ENCODE results near the gene RNF212B. TPM values are rescaled to one million over a fixed set of nuclear protein-coding genes. Genes with fewer than 3 reads are reported as not detected.
"Not testable (repeated sequence)": the region's sequence is repeated elsewhere in the genome, so short reads cannot be mapped to it uniquely, and the experiment has no call there.

The RNF212B gene
- total RNA-seq, 2 experiments from 2014 or later, result not detected

DNA sequence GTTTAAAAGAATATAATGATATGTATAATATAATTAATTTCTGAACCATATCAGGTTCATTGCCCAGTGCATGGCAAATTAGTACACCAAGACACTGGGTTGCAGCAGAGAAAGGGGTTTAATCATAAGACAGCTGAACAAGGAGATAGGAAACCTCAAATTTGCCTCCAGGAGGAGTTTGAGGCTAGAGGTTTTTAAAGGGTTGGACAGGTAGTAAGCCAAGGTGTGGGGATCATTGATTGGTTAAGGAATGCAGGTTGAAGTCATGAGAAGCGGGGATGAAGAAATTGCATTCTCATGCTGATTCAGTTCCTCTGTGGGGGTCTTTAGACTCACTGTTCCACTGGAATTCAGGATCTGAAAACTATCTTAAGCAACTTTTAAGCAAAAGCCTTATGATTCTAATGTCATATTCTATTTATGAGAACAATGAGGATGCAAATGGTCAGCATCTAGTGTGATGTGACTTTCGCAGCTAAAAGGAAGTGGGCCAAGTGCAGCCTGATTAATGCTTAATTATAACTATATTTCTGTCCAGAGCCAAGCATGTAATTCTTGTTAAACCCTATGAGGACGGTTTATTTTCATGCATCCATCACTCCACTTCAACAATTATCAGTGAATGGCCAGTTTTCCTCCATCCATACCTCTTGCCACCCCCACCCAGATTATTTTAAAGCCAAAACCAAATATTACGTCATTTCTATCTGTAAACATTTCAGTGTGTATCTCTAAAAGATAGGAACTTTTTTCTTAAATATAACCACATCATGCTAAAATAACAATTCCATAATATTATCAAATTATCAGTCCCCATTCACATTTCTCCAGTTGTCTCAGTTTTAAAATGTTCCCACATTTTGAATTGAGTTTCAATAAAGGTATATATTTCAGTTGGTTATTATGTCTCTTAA, 14.9 kb downstream of the RNF212B start:
- intact Hi-C loops (cut with DNase I, micrococcal nuclease), result no loop called here
- peaks cover 0 to 4% of the 10 kb centered on the region in 2 experiments for H3K27me3 ChIP-seq (ENCODE audit: control insufficient read depth in 1 of 2, insufficient read depth in 2 of 2, low read length in 2 of 2)
- POLR2A ChIA-PET, result no interaction called here
- no peak overlapping the region for H3K4me3 ChIP-seq (ENCODE audit: low read length)
- Mint-ChIP-seq H3K4me1 (ENCODE audit: low read depth) (no peaks in the 10 kb centered on the region), H3K9me3 (no peaks in the 10 kb centered on the region), H3K36me3 (ENCODE audit: low read depth) (no peaks in the 10 kb centered on the region), H3K27me3 (peaks cover 43% of the 10 kb centered on the region), H3K4me3 (no peak overlapping the region), H3K27ac (no peak overlapping the region)
- H3K36me3 ChIP-seq (ENCODE audit: insufficient read depth, low read length), result no peaks in the 10 kb centered on the region
- CTCF ChIA-PET, result no interaction called here
- TF ChIP-seq, protein P1, sequence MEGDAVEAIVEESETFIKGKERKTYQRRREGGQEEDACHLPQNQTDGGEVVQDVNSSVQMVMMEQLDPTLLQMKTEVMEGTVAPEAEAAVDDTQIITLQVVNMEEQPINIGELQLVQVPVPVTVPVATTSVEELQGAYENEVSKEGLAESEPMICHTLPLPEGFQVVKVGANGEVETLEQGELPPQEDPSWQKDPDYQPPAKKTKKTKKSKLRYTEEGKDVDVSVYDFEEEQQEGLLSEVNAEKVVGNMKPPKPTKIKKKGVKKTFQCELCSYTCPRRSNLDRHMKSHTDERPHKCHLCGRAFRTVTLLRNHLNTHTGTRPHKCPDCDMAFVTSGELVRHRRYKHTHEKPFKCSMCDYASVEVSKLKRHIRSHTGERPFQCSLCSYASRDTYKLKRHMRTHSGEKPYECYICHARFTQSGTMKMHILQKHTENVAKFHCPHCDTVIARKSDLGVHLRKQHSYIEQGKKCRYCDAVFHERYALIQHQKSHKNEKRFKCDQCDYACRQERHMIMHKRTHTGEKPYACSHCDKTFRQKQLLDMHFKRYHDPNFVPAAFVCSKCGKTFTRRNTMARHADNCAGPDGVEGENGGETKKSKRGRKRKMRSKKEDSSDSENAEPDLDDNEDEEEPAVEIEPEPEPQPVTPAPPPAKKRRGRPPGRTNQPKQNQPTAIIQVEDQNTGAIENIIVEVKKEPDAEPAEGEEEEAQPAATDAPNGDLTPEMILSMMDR (IDR thresholded peaks at IDR 0.05), result no peak
- DNase-seq, result no peak
- no peak for ATAC-seq (ENCODE audit: poor library complexity)
- no peaks in the 10 kb centered on the region for H3K4me1 ChIP-seq (ENCODE audit: insufficient read depth, low read length)
- H3K9me3 ChIP-seq (ENCODE audit: control insufficient read depth in 1 of 2, insufficient read depth in 1 of 2, low read length in 2 of 2), result no peaks in the 10 kb centered on the region
- H3K27ac ChIP-seq (ENCODE audit: low read depth in 1 of 2, low read length in 2 of 2), result no peak overlapping the region

DNA sequence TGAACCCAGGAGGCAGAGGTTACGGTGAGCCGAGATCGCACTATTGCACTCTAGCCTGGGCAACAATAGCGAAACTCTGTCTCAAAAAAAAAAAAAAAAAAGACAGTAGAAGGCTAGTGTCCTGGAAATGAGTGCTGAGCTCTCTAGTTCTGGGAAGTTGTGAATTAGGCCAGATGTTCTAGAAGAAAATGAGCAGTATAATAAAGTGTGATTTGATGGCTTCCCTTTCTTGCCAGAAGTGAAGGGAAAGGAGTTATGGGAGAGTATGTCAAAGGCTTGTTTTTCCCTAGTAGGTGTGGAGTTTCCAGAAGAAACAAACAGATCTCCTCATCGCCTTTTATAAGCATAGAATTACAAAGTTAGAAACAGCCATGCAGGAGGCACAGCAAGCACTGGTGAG, 20.5 kb downstream of the RNF212B start:
- Mint-ChIP-seq H3K27ac (no peak overlapping the region), H3K36me3 (ENCODE audit: low read depth) (no peaks in the 10 kb centered on the region), H3K4me1 (ENCODE audit: low read depth) (no peaks in the 10 kb centered on the region), H3K27me3 (peaks cover 49% of the 10 kb centered on the region), H3K9me3 (no peaks in the 10 kb centered on the region), H3K4me3 (no peak overlapping the region)
- no peak for DNase-seq
- no peak overlapping the region for H3K4me3 ChIP-seq (ENCODE audit: low read length)
- H3K9me3 ChIP-seq (ENCODE audit: control insufficient read depth in 1 of 2, insufficient read depth in 1 of 2, low read length in 2 of 2), result no peaks in the 10 kb centered on the region
- intact Hi-C loops (cut with DNase I, micrococcal nuclease), result no loop called here
- TF ChIP-seq, protein P1 (IDR thresholded peaks at IDR 0.05), result no peak
- no peak overlapping the region for H3K27ac ChIP-seq (ENCODE audit: low read depth in 1 of 2, low read length in 2 of 2)
- H3K4me1 ChIP-seq (ENCODE audit: insufficient read depth, low read length), result no peaks in the 10 kb centered on the region
- ChIA-PET CTCF (no interaction called here), POLR2A (no interaction called here)
- no peak for ATAC-seq (ENCODE audit: poor library complexity)
- peaks cover 0 to 30% of the 10 kb centered on the region in 2 experiments for H3K27me3 ChIP-seq (ENCODE audit: control insufficient read depth in 1 of 2, insufficient read depth in 2 of 2, low read length in 2 of 2)
- no peaks in the 10 kb centered on the region for H3K36me3 ChIP-seq (ENCODE audit: insufficient read depth, low read length)

DNA sequence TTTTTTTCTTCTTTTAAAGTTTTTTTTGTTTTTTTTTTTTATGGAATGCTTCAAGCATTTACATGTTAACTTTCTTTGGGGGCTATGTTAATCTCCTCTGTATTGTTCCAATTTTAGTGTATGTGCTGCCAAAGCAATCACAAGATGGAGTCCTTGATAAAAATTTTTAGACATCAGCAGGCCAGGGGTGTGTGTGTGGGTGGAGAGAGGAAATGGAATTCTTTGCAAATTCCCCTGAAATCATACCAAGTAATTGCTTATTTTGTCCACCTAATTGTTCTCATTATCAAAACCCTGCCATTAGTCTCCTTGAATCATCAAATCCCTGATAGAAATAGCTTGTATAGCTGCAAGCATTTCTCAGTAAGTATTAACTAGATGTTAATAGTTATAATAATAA, 21.7 kb downstream of the RNF212B start:
- Histone ChIP-seq H3K27me3 (ENCODE audit: control insufficient read depth in 1 of 2, insufficient read depth in 2 of 2, low read length in 2 of 2) (peaks cover 0 to 42% of the 10 kb centered on the region in 2 experiments), H3K4me3 (ENCODE audit: low read length) (no peak overlapping the region), H3K9me3 (ENCODE audit: control insufficient read depth in 1 of 2, insufficient read depth in 1 of 2, low read length in 2 of 2) (no peaks in the 10 kb centered on the region), H3K36me3 (ENCODE audit: insufficient read depth, low read length) (no peaks in the 10 kb centered on the region), H3K27ac (ENCODE audit: low read depth in 1 of 2, low read length in 2 of 2) (no peak overlapping the region), H3K4me1 (ENCODE audit: insufficient read depth, low read length) (no peaks in the 10 kb centered on the region)
- peaks cover 57% of the 10 kb centered on the region for H3K27me3 Mint-ChIP-seq
- intact Hi-C loops (cut with DNase I, micrococcal nuclease), result no loop called here
- CTCF ChIA-PET, result no interaction called here
- H3K4me1 Mint-ChIP-seq (ENCODE audit: low read depth), result no peaks in the 10 kb centered on the region
- no peak overlapping the region for H3K27ac Mint-ChIP-seq
- no peak overlapping the region for H3K4me3 Mint-ChIP-seq
- ATAC-seq (ENCODE audit: poor library complexity) (no peak), DNase-seq (no peak)
- H3K9me3 Mint-ChIP-seq, result no peaks in the 10 kb centered on the region
- H3K36me3 Mint-ChIP-seq (ENCODE audit: low read depth), result no peaks in the 10 kb centered on the region
- POLR2A ChIA-PET, result interaction anchor here (0.5 to 0.7 kb wide), 2 partner anchors 115 to 936 kb away, joined by 3 to 4 read pairs; no protein-coding TSS in a partner anchor
- TF ChIP-seq, protein P1 (IDR thresholded peaks at IDR 0.05), result no peak

DNA sequence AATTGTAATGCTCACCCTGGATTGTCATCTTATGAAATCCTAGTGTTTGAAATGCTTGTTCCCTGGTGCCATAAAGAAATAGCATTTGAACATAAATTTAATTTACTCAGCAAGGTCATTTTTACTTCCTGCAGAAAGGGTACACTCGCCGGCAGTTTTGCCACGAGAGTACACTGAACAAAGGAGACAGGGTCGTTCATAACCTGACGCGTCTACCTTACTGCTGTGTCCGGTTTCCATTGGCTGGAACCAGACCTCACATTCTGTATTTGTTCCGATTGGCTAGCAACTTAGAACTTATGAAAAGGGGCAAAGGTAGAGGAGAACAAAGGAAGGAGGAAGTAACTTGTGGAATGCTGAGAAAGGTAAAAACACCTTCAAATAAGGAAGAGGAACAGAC, 23.1 kb downstream of the RNF212B start:
- H3K4me1 Mint-ChIP-seq (ENCODE audit: low read depth); H3K4me1 ChIP-seq (ENCODE audit: insufficient read depth, low read length); H3K36me3 Mint-ChIP-seq (ENCODE audit: low read depth); H3K4me3 ChIP-seq (ENCODE audit: low read length); ATAC-seq (ENCODE audit: poor library complexity); H3K27ac ChIP-seq (ENCODE audit: low read depth in 1 of 2, low read length in 2 of 2); H3K9me3 ChIP-seq (ENCODE audit: control insufficient read depth in 1 of 2, insufficient read depth in 1 of 2, low read length in 2 of 2); DNase-seq; H3K36me3 ChIP-seq (ENCODE audit: insufficient read depth, low read length); H3K27ac Mint-ChIP-seq; H3K4me3 Mint-ChIP-seq; POLR2A ChIA-PET; H3K9me3 Mint-ChIP-seq; CTCF ChIA-PET: not testable (repeated sequence)
- H3K27me3 ChIP-seq (ENCODE audit: control insufficient read depth in 1 of 2, insufficient read depth in 2 of 2, low read length in 2 of 2), result peaks cover 0 to 41% of the 10 kb centered on the region in 2 experiments
- H3K27me3 Mint-ChIP-seq, result peaks cover 68% of the 10 kb centered on the region
- intact Hi-C loops (cut with DNase I, micrococcal nuclease), result loop anchor here in 1 of 2 experiments (10.0 kb wide), 1 partner anchor 64 kb away; the partner anchor contains the start of gene PABPN1

All from CD4-positive, alpha-beta T cell (primary cell).